Fibroblast of the aortic adventitia (primary cell): ENCODE results near the gene ADAT2. TPM values are rescaled to one million over a fixed set of nuclear protein-coding genes. Genes with fewer than 3 reads are reported as not detected.

Experiments
- DNase-seq: peaks from one replicate; pipeline ENCODE4 v3.0.0-alpha.2; 2010; ENCODE audit warnings: low read depth
- H3K4me3 ChIP-seq: 2 replicates; pipeline ENCODE4 v1.5.1; 2011; ENCODE audit warnings: low read depth, mild to moderate bottlenecking, control low read depth, low read length, moderate library complexity
- small RNA-seq: library from RNA; depleted of rRNA; stranded (forward); fragments of <200 nt; gene quantifications from one replicate; pipeline ENCODE3, GENCODE V24; 2012
- total RNA-seq: library from RNA; depleted of rRNA; stranded (reverse); fragments of >200 nt; gene quantifications from 2 replicates; pipeline ENCODE4 v1.2.3, GENCODE V29; 2012; ENCODE audit warnings: low replicate concordance
- TF ChIP-seq, protein P1 (sequence below): IDR thresholded peaks from 2 replicates; pipeline ENCODE4 v1.5.1; 2011; ENCODE audit warnings: mild to moderate bottlenecking, low read length, control low read depth, inconsistent platforms; ENCODE audit not compliant: insufficient read depth

ADAT2 gene
- total RNA-seq, 1 donor = 7.1 TPM

- DNase-seq = no peak
- no peak overlapping the region for H3K4me3 ChIP-seq
- TF ChIP-seq, protein P1, sequence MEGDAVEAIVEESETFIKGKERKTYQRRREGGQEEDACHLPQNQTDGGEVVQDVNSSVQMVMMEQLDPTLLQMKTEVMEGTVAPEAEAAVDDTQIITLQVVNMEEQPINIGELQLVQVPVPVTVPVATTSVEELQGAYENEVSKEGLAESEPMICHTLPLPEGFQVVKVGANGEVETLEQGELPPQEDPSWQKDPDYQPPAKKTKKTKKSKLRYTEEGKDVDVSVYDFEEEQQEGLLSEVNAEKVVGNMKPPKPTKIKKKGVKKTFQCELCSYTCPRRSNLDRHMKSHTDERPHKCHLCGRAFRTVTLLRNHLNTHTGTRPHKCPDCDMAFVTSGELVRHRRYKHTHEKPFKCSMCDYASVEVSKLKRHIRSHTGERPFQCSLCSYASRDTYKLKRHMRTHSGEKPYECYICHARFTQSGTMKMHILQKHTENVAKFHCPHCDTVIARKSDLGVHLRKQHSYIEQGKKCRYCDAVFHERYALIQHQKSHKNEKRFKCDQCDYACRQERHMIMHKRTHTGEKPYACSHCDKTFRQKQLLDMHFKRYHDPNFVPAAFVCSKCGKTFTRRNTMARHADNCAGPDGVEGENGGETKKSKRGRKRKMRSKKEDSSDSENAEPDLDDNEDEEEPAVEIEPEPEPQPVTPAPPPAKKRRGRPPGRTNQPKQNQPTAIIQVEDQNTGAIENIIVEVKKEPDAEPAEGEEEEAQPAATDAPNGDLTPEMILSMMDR = no peak
Measured at GRCh38 chr6:143385636-143386035, 64.9 kb downstream of the ADAT2 start.

DNA sequence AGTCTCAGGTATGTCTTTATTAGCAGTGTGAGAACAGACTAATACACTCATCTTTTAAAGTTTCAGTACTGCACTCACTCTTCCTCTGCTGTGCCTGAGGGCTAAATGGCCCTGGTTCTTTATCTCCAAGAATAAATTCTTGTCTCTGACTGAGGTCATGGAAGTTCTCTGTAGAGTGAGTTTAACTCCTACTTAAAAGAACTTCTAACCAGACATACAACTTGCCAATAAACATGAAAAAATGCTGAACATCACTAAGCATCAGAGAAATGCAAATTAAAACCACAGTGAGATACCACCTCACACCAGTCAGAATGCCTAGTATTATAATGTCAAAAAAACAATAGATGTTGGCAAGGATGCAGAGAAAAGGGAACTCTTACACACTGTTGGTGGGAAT is 73.6 kb downstream of the ADAT2 start:
- TF ChIP-seq, protein P1 = no peak
- DNase-seq = no peak
- H3K4me3 ChIP-seq = no peak overlapping the region

DNA sequence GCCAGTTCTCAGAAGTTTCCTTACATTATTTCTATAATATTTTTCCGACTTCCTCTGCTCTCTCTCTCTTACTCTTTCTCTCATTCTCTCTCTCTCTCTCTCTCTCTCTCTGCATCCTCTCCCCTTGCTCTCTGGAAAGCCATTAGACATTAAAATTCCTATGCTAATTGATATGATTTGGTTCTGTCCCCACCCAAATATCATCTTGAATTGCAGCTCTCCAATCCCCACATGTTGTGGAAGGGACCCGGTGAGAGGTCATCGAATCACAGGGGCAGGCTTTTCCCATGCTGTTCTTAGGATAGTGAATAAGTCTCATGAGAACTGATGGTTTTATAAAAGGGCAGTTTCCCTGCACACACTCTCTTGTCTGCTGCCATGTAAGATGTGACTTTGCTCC is 74.1 kb downstream of the ADAT2 start:
- no peak overlapping the region for H3K4me3 ChIP-seq
- DNase-seq = no peak
- TF ChIP-seq, protein P1 = no peak

DNA sequence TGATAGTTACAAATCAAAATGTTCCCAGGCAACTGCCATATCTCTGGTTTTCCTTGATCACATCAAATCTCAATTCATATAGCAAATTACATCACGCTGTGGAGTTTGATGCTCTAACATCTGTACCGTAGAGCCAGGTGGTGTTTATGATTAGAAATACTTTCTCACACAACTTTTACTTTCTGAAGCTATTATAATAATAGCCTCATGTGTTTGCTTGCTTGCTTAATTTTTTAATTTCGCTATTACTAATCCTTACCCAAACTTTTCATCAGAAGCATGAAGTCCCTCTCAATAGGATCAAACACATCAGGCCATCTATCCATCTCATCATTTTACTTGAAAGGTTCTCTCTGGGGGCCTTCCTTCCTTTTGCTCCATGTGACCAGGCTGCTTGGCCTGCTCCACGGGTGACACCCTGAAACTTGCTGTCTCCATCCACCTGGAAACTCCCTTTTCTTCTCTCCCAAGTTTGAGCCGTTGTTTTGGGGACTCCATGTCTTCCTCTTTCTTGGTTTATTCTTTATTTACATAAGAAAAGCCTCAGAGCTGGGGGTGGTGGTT is 75.4 kb downstream of the ADAT2 start:
- DNase-seq = no peak
- TF ChIP-seq, protein P1 = no peak
- no peak overlapping the region for H3K4me3 ChIP-seq

GRCh38 chr6:143374014-143374413 is 76.5 kb downstream of the ADAT2 start:
- no peak overlapping the region for H3K4me3 ChIP-seq
- TF ChIP-seq, protein P1 = no peak
- no peak for DNase-seq

Small RNAs within 50 kb of the gene (small RNA-seq; reads per million reads assigned to genes)
- not detected for gene RNA5SP221

Other genes with a start within 250 kb of the ADAT2 start
- 20.6 and 27.0 TPM in 2 replicates for gene PEX3, start 110 bp upstream of the ADAT2 start, total RNA-seq
- 72.5 and 74.4 TPM in 2 replicates for gene FUCA2, start 61.0 kb upstream of the ADAT2 start, total RNA-seq
- gene PHACTR2, start 227.3 kb upstream of the ADAT2 start, total RNA-seq = 25.8 and 74.7 TPM in 2 replicates